ENCODE measurements around the gene LRMDA.

DNA sequence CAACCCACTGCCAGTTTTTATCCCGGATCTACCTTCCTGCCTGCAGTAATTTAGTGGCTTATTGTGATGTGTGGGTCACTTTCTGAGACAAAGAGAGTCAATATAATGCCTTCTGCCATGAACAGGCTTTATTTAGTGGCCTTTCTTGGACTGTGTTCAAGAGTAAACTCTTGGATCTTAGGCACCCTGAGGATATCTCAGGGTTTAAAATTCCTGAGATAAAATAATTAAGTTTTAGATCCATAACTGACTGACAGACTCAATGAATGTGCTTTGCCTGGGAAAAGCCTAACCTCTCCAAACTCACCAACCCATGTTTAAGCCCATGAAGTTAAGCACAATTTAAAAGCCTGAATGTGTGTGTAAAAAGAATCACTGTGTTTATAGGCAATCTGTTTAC lies 564.3 kb downstream of the LRMDA start:
- TF ChIP-seq, protein P1, sequence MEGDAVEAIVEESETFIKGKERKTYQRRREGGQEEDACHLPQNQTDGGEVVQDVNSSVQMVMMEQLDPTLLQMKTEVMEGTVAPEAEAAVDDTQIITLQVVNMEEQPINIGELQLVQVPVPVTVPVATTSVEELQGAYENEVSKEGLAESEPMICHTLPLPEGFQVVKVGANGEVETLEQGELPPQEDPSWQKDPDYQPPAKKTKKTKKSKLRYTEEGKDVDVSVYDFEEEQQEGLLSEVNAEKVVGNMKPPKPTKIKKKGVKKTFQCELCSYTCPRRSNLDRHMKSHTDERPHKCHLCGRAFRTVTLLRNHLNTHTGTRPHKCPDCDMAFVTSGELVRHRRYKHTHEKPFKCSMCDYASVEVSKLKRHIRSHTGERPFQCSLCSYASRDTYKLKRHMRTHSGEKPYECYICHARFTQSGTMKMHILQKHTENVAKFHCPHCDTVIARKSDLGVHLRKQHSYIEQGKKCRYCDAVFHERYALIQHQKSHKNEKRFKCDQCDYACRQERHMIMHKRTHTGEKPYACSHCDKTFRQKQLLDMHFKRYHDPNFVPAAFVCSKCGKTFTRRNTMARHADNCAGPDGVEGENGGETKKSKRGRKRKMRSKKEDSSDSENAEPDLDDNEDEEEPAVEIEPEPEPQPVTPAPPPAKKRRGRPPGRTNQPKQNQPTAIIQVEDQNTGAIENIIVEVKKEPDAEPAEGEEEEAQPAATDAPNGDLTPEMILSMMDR (conservative IDR thresholded peaks at IDR 0.05; ENCODE audit: low read length): no peak
- no peak for TF ChIP-seq EZH2phosphoT487 (IDR thresholded peaks at IDR 0.05; ENCODE audit: borderline replicate concordance)

Data from Loucy (cell line).